Subcutaneous adipose tissue (tissue), 4 donors: ENCODE results near the gene VSIG10L. TPM values are rescaled to one million over a fixed set of nuclear protein-coding genes. Genes with fewer than 3 reads are reported as not detected.

Experiments used
- CTCF ChIP-seq: fragments of 450-650 bp; IDR thresholded peaks from one replicate; pipeline ENCODE4 v1.5.1; 2016; ENCODE audit warnings: low read depth, mild to moderate bottlenecking, control low read depth, antibody characterized with exemption, moderate library complexity
- total RNA-seq, 4 donors: library from RNA; depleted of rRNA; stranded (reverse); fragments of >200 nt; gene quantifications; one replicate each; pipeline ENCODE4 v1.1.0, GENCODE V29; 2016

VSIG10L gene
- total RNA-seq, 4 donors from 2014 or later: 0.44 to 1.4 (median 0.61) TPM

GRCh38 chr19:51368366-51369282, 26.7 kb upstream of the VSIG10L start, which contains the start of gene CLDND2:
Gene CLDND2, minus strand, starts transcription at chr19:51369003. Its CDS starts 426 bp downstream, at chr19:51368577.
- TF ChIP-seq CTCF: no peak

GRCh38 chr19:51367565-51368365, 25.8 kb upstream of the VSIG10L start:
- TF ChIP-seq CTCF: no peak

- no peak for TF ChIP-seq CTCF
Observed at GRCh38 chr19:51367255-51367564, 25.3 kb upstream of the VSIG10L start.

GRCh38 chr19:51366389-51367254, 24.7 kb upstream of the VSIG10L start:
- no peak for TF ChIP-seq CTCF

- TF ChIP-seq CTCF: no peak
Observed at GRCh38 chr19:51365965-51366388, 24.0 kb upstream of the VSIG10L start, which contains the start of gene ETFB. Gene ETFB, minus strand, starts transcription at chr19:51366388. Its CDS starts 62 bp downstream, at chr19:51366326.

GRCh38 chr19:51365211-51365964, 23.4 kb upstream of the VSIG10L start:
- no peak for TF ChIP-seq CTCF
